Measurements from ENCODE around the gene KIF26B. TPM values are rescaled to one million over a fixed set of nuclear protein-coding genes. Genes with fewer than 3 reads are reported as not detected.

The KIF26B gene
- total RNA-seq, 1 donor from 2014 or later, result 69.7 TPM

- Mint-ChIP-seq H3K4me1 (peaks cover 4% of the 10 kb centered on the region), H3K27ac (no peak overlapping the region), H3K27me3 (ENCODE audit: low read depth) (no peaks in the 10 kb centered on the region), H3K4me3 (no peak overlapping the region), H3K9me3 (no peaks in the 10 kb centered on the region), H3K36me3 (no peaks in the 10 kb centered on the region)
- no peak for DNase-seq (ENCODE audit: low spot score in 2 of 2, unreplicated experiment in 2 of 2)
- no peak for TF ChIP-seq CTCF (IDR thresholded peaks at IDR 0.05; ENCODE audit: unreplicated experiment)
Observed at GRCh38 chr1:245276445-245276844, 121.7 kb downstream of the KIF26B start.

- no peak overlapping the region for H3K27ac Mint-ChIP-seq
- H3K4me3 Mint-ChIP-seq, result no peak overlapping the region
- peaks cover 2% of the 10 kb centered on the region for H3K9me3 Mint-ChIP-seq
- peaks cover 2% of the 10 kb centered on the region for H3K36me3 Mint-ChIP-seq
- no peaks in the 10 kb centered on the region for H3K27me3 Mint-ChIP-seq (ENCODE audit: low read depth)
- peaks cover 4% of the 10 kb centered on the region for H3K4me1 Mint-ChIP-seq
- DNase-seq (ENCODE audit: low spot score in 2 of 2, unreplicated experiment in 2 of 2), result no peak
- TF ChIP-seq CTCF (IDR thresholded peaks at IDR 0.05; ENCODE audit: unreplicated experiment), result no peak
Observed at GRCh38 chr1:245277276-245277675, 122.5 kb downstream of the KIF26B start.

GRCh38 chr1:245278846-245279245 lies 124.1 kb downstream of the KIF26B start:
- Mint-ChIP-seq H3K4me1 (peaks cover 4% of the 10 kb centered on the region), H3K27ac (peak overlapping the region; percentile 4), H3K36me3 (peaks cover 12% of the 10 kb centered on the region), H3K9me3 (peaks cover 14% of the 10 kb centered on the region), H3K27me3 (ENCODE audit: low read depth) (no peaks in the 10 kb centered on the region), H3K4me3 (no peak overlapping the region)
- TF ChIP-seq CTCF (IDR thresholded peaks at IDR 0.05; ENCODE audit: unreplicated experiment), result no peak
- no peak for DNase-seq (ENCODE audit: low spot score in 2 of 2, unreplicated experiment in 2 of 2)

GRCh38 chr1:245279346-245279745 lies 124.6 kb downstream of the KIF26B start:
- no peak for TF ChIP-seq CTCF (IDR thresholded peaks at IDR 0.05; ENCODE audit: unreplicated experiment)
- Mint-ChIP-seq H3K36me3 (peaks cover 12% of the 10 kb centered on the region), H3K4me3 (no peak overlapping the region), H3K27me3 (ENCODE audit: low read depth) (no peaks in the 10 kb centered on the region), H3K4me1 (peaks cover 4% of the 10 kb centered on the region), H3K27ac (no peak overlapping the region), H3K9me3 (peaks cover 14% of the 10 kb centered on the region)
- DNase-seq (ENCODE audit: low spot score in 2 of 2, unreplicated experiment in 2 of 2), result no peak

GRCh38 chr1:245283001-245283400 lies 128.2 kb downstream of the KIF26B start:
- no peak overlapping the region for H3K27ac Mint-ChIP-seq
- H3K36me3 Mint-ChIP-seq, result peaks cover 12% of the 10 kb centered on the region
- peaks cover 14% of the 10 kb centered on the region for H3K9me3 Mint-ChIP-seq
- H3K4me1 Mint-ChIP-seq, result no peaks in the 10 kb centered on the region
- DNase-seq (ENCODE audit: low spot score in 2 of 2, unreplicated experiment in 2 of 2), result no peak
- no peaks in the 10 kb centered on the region for H3K27me3 Mint-ChIP-seq (ENCODE audit: low read depth)
- TF ChIP-seq CTCF (IDR thresholded peaks at IDR 0.05; ENCODE audit: unreplicated experiment), result no peak
- no peak overlapping the region for H3K4me3 Mint-ChIP-seq

GRCh38 chr1:245285168-245285567 lies 130.4 kb downstream of the KIF26B start:
- H3K4me1 Mint-ChIP-seq, result no peaks in the 10 kb centered on the region
- no peak overlapping the region for H3K4me3 Mint-ChIP-seq
- H3K27me3 Mint-ChIP-seq (ENCODE audit: low read depth), result no peaks in the 10 kb centered on the region
- DNase-seq (ENCODE audit: low spot score in 2 of 2, unreplicated experiment in 2 of 2), result no peak
- no peak for TF ChIP-seq CTCF (IDR thresholded peaks at IDR 0.05; ENCODE audit: unreplicated experiment)
- no peak overlapping the region for H3K27ac Mint-ChIP-seq
- peaks cover 14% of the 10 kb centered on the region for H3K9me3 Mint-ChIP-seq
- peaks cover 12% of the 10 kb centered on the region for H3K36me3 Mint-ChIP-seq

Data from mesothelial cell of epicardium (in vitro differentiated cells).